ENCODE measurements around the gene UBTD1. TPM values are rescaled to one million over a fixed set of nuclear protein-coding genes. Genes with fewer than 3 reads are reported as not detected.
"Not testable (repeated sequence)": the region's sequence is repeated elsewhere in the genome, so short reads cannot be mapped to it uniquely, and the experiment has no call there.

UBTD1 gene
- total RNA-seq, 1 donor from 2014 or later, result 37.5 TPM

GRCh38 chr10:97474918-97475317 lies 23.8 kb upstream of the UBTD1 start:
- Histone ChIP-seq H3K4me1 (peaks cover 18% of the 10 kb centered on the region), H3K27ac (no peak overlapping the region), H3K27me3 (no peaks in the 10 kb centered on the region), H3K9me3 (no peaks in the 10 kb centered on the region), H3K36me3 (peaks cover 97% of the 10 kb centered on the region), H3K4me3 (no peak overlapping the region)
- intact Hi-C loops (cut with DNase I), result no loop called here
- no peak for DNase-seq
- TF ChIP-seq CTCF (IDR thresholded peaks at IDR 0.05), result no peak
- no peak for ATAC-seq

- TF ChIP-seq CTCF (IDR thresholded peaks at IDR 0.05), result no peak
- Histone ChIP-seq H3K4me1 (peaks cover 24% of the 10 kb centered on the region), H3K27me3 (no peaks in the 10 kb centered on the region), H3K36me3 (peaks cover 97% of the 10 kb centered on the region), H3K9me3 (no peaks in the 10 kb centered on the region), H3K27ac (no peak overlapping the region), H3K4me3 (no peak overlapping the region)
- intact Hi-C loops (cut with DNase I), result no loop called here
- ATAC-seq, result peak; percentile 94
- DNase-seq, result no peak
Measured at GRCh38 chr10:97475936-97476594, 22.7 kb upstream of the UBTD1 start.

GRCh38 chr10:97479410-97479809 lies 19.3 kb upstream of the UBTD1 start:
- Histone ChIP-seq H3K36me3 (peaks cover 77% of the 10 kb centered on the region), H3K4me1 (peaks cover 31% of the 10 kb centered on the region)
- H3K9me3 ChIP-seq; ATAC-seq; H3K27me3 ChIP-seq; intact Hi-C loops (cut with DNase I); DNase-seq; H3K4me3 ChIP-seq; H3K27ac ChIP-seq: not testable (repeated sequence)

GRCh38 chr10:97479939-97480338 lies 18.8 kb upstream of the UBTD1 start:
- ATAC-seq, result no peak
- no peaks in the 10 kb centered on the region for H3K27me3 ChIP-seq
- no peak for TF ChIP-seq CTCF (IDR thresholded peaks at IDR 0.05)
- intact Hi-C loops (cut with DNase I), result no loop called here
- no peaks in the 10 kb centered on the region for H3K9me3 ChIP-seq
- H3K27ac ChIP-seq, result no peak overlapping the region
- peaks cover 31% of the 10 kb centered on the region for H3K4me1 ChIP-seq
- no peak overlapping the region for H3K4me3 ChIP-seq
- peaks cover 72% of the 10 kb centered on the region for H3K36me3 ChIP-seq
- no peak for DNase-seq

- peaks cover 61% of the 10 kb centered on the region for H3K36me3 ChIP-seq
- H3K27ac ChIP-seq, result no peak overlapping the region
- intact Hi-C loops (cut with DNase I), result no loop called here
- DNase-seq (no peak), ATAC-seq (peak; percentile 84)
- no peak overlapping the region for H3K4me3 ChIP-seq
- no peaks in the 10 kb centered on the region for H3K27me3 ChIP-seq
- peaks cover 20% of the 10 kb centered on the region for H3K4me1 ChIP-seq
- no peaks in the 10 kb centered on the region for H3K9me3 ChIP-seq
- no peak for TF ChIP-seq CTCF (IDR thresholded peaks at IDR 0.05)
Measured at GRCh38 chr10:97481071-97481470, 17.7 kb upstream of the UBTD1 start.

- no peaks in the 10 kb centered on the region for H3K27me3 ChIP-seq
- peaks cover 12% of the 10 kb centered on the region for H3K4me1 ChIP-seq
- no peak overlapping the region for H3K27ac ChIP-seq
- no peaks in the 10 kb centered on the region for H3K9me3 ChIP-seq
- no peak for ATAC-seq
- intact Hi-C loops (cut with DNase I), result no loop called here
- no peak for DNase-seq
- no peak for TF ChIP-seq CTCF (IDR thresholded peaks at IDR 0.05)
- H3K36me3 ChIP-seq, result peaks cover 48% of the 10 kb centered on the region
- no peak overlapping the region for H3K4me3 ChIP-seq
Measured at GRCh38 chr10:97482381-97482780, 16.3 kb upstream of the UBTD1 start.
